ENCODE data around the gene ADCY6. TPM values are rescaled to one million over a fixed set of nuclear protein-coding genes. Genes with fewer than 3 reads are reported as not detected.

ADCY6 gene
- total RNA-seq, 1 donor from 2014 or later = 54.4 TPM

- no peaks in the 10 kb centered on the region for H3K9me3 Mint-ChIP-seq
- no peak for DNase-seq (ENCODE audit: extremely low spot score, unreplicated experiment)
- H3K4me3 Mint-ChIP-seq = no peak overlapping the region
- peaks cover 27% of the 10 kb centered on the region for H3K36me3 Mint-ChIP-seq
- H3K27ac Mint-ChIP-seq = no peak overlapping the region
- no peaks in the 10 kb centered on the region for H3K27me3 Mint-ChIP-seq
- TF ChIP-seq CTCF (conservative IDR thresholded peaks at IDR 0.05) = no peak
- H3K4me1 Mint-ChIP-seq (ENCODE audit: unreplicated experiment) = no peaks in the 10 kb centered on the region
Observed at GRCh38 chr12:48770756-48771155, 18.1 kb downstream of the ADCY6 start.

- H3K36me3 Mint-ChIP-seq = peaks cover 32% of the 10 kb centered on the region
- H3K4me1 Mint-ChIP-seq (ENCODE audit: unreplicated experiment) = no peaks in the 10 kb centered on the region
- no peak overlapping the region for H3K27ac Mint-ChIP-seq
- H3K4me3 Mint-ChIP-seq = no peak overlapping the region
- TF ChIP-seq CTCF (conservative IDR thresholded peaks at IDR 0.05) = no peak
- H3K27me3 Mint-ChIP-seq = no peaks in the 10 kb centered on the region
- DNase-seq (ENCODE audit: extremely low spot score, unreplicated experiment) = no peak
- H3K9me3 Mint-ChIP-seq = no peaks in the 10 kb centered on the region
Observed at GRCh38 chr12:48768736-48769135, 20.2 kb downstream of the ADCY6 start.

- Mint-ChIP-seq H3K4me1 (ENCODE audit: unreplicated experiment) (no peaks in the 10 kb centered on the region), H3K27ac (no peak overlapping the region), H3K36me3 (peaks cover 32% of the 10 kb centered on the region), H3K4me3 (no peak overlapping the region), H3K27me3 (no peaks in the 10 kb centered on the region), H3K9me3 (no peaks in the 10 kb centered on the region)
- no peak for TF ChIP-seq CTCF (conservative IDR thresholded peaks at IDR 0.05)
- DNase-seq (ENCODE audit: extremely low spot score, unreplicated experiment) = no peak
Observed at GRCh38 chr12:48768147-48768546, 20.7 kb downstream of the ADCY6 start.

GRCh38 chr12:48767521-48767920, 21.4 kb downstream of the ADCY6 start:
- H3K27ac Mint-ChIP-seq = no peak overlapping the region

GRCh38 chr12:48767047-48767446, 21.8 kb downstream of the ADCY6 start:
- H3K27ac Mint-ChIP-seq = no peak overlapping the region
- H3K4me1 Mint-ChIP-seq (ENCODE audit: unreplicated experiment) = no peaks in the 10 kb centered on the region
- H3K4me3 Mint-ChIP-seq = no peak overlapping the region
- no peak for TF ChIP-seq CTCF (conservative IDR thresholded peaks at IDR 0.05)
- no peaks in the 10 kb centered on the region for H3K27me3 Mint-ChIP-seq
- DNase-seq (ENCODE audit: extremely low spot score, unreplicated experiment) = no peak
- H3K9me3 Mint-ChIP-seq = no peaks in the 10 kb centered on the region
- peaks cover 32% of the 10 kb centered on the region for H3K36me3 Mint-ChIP-seq

More at GRCh38 chr12:48767521-48767920, 21.4 kb downstream of the ADCY6 start:
- Mint-ChIP-seq H3K27me3 (no peaks in the 10 kb centered on the region), H3K9me3 (no peaks in the 10 kb centered on the region), H3K36me3 (peaks cover 32% of the 10 kb centered on the region), H3K4me1 (ENCODE audit: unreplicated experiment) (no peaks in the 10 kb centered on the region), H3K4me3 (no peak overlapping the region)
- no peak for TF ChIP-seq CTCF (conservative IDR thresholded peaks at IDR 0.05)
- no peak for DNase-seq (ENCODE audit: extremely low spot score, unreplicated experiment)

- Mint-ChIP-seq H3K9me3 (no peaks in the 10 kb centered on the region), H3K4me1 (ENCODE audit: unreplicated experiment) (no peaks in the 10 kb centered on the region), H3K27me3 (no peaks in the 10 kb centered on the region), H3K4me3 (no peak overlapping the region), H3K27ac (no peak overlapping the region), H3K36me3 (peaks cover 21% of the 10 kb centered on the region)
- TF ChIP-seq CTCF (conservative IDR thresholded peaks at IDR 0.05) = no peak
- no peak for DNase-seq (ENCODE audit: extremely low spot score, unreplicated experiment)
Observed at GRCh38 chr12:48765753-48766162, 23.1 kb downstream of the ADCY6 start.

All from type B pancreatic cell (in vitro differentiated cells).